GM21619 (cell line): ENCODE data around the gene RNF128.

Experiments
- ATAC-seq: cut with Tn5 transposase; IDR thresholded peaks from one replicate; pipeline ENCODE4 v1.9.1; 2021; ENCODE audit not compliant: unreplicated experiment

RNF128 gene

GRCh38 chrX:106726485-106727437 lies at the start of gene RNF128:
Gene RNF128, plus strand, starts transcription at chrX:106726701. Its CDS starts 213 bp downstream, at chrX:106726914.
- ATAC-seq = no peak

GRCh38 chrX:106680716-106681115 lies 45.8 kb upstream of the RNF128 start:
- ATAC-seq = no peak

- ATAC-seq = no peak
These were observed 42.3 kb upstream of the RNF128 start for GRCh38 chrX:106684207-106684606.

- no peak for ATAC-seq
These were observed 34.0 kb upstream of the RNF128 start for GRCh38 chrX:106692425-106693065.

GRCh38 chrX:106696502-106696901 lies 30.0 kb upstream of the RNF128 start:
- no peak for ATAC-seq

GRCh38 chrX:106698693-106699092 lies 27.8 kb upstream of the RNF128 start:
- no peak for ATAC-seq

GRCh38 chrX:106702636-106703035 lies 23.9 kb upstream of the RNF128 start:
- no peak for ATAC-seq

GRCh38 chrX:106706466-106706865 lies 20.0 kb upstream of the RNF128 start:
- ATAC-seq = no peak

GRCh38 chrX:106707771-106708454 lies 18.6 kb upstream of the RNF128 start:
- no peak for ATAC-seq

GRCh38 chrX:106710771-106711170 lies 15.7 kb upstream of the RNF128 start:
- ATAC-seq = no peak

GRCh38 chrX:106711375-106711774 lies 15.1 kb upstream of the RNF128 start:
- no peak for ATAC-seq

- no peak for ATAC-seq
These were observed 10.5 kb upstream of the RNF128 start for GRCh38 chrX:106716004-106716403.

GRCh38 chrX:106716463-106716862 lies 10.0 kb upstream of the RNF128 start:
- ATAC-seq = no peak

GRCh38 chrX:106718709-106719108 lies 7.8 kb upstream of the RNF128 start:
- ATAC-seq = no peak

GRCh38 chrX:106725931-106726330 lies 570 bp upstream of the RNF128 start:
- no peak for ATAC-seq

- no peak for ATAC-seq
These were observed 1.8 kb downstream of the RNF128 start for GRCh38 chrX:106728337-106728736.

- no peak for ATAC-seq
These were observed 3.9 kb downstream of the RNF128 start for GRCh38 chrX:106730401-106730800.

- no peak for ATAC-seq
These were observed 5.1 kb downstream of the RNF128 start for GRCh38 chrX:106731590-106731989.

GRCh38 chrX:106734827-106735226 lies 8.3 kb downstream of the RNF128 start:
- ATAC-seq = no peak

- no peak for ATAC-seq
These were observed 13.8 kb downstream of the RNF128 start for GRCh38 chrX:106740193-106740780.

- ATAC-seq = no peak
These were observed 15.7 kb downstream of the RNF128 start for GRCh38 chrX:106742193-106742592.
